ENCODE data around the gene PITX3. TPM values are rescaled to one million over a fixed set of nuclear protein-coding genes. Genes with fewer than 3 reads are reported as not detected.

Gene PITX3
- total and polyA plus RNA-seq, 11 donors = 0.18 to 9.5 (median 1.3) TPM

- intact Hi-C loops (cut with DNase I) = loop anchor here in 1 of 10 donors (5.0 kb wide), 1 partner anchor 162 kb away; the partner anchor contains the start of gene NFKB2
- TF ChIP-seq POLR2A (IDR thresholded peaks at IDR 0.05) (no peak), CTCF (IDR thresholded peaks at IDR 0.05) (no peak)
- H3K9me3 ChIP-seq = no peaks in the 10 kb centered on the region
- DNase-seq (no peak), ATAC-seq (no peak)
- peaks cover 1 to 25% (median 15%) of the 10 kb centered on the region in 12 donors for H3K4me1 ChIP-seq
- 76 to 89% (median 78%) methylated on average over 7 to 12 of the region's 12 CpGs for WGBS, 4 donors
- peaks cover 8 to 46% (median 21%) of the 10 kb centered on the region in 9 donors for H3K27me3 ChIP-seq
- no peak overlapping the region for H3K27ac ChIP-seq
- H3K36me3 ChIP-seq = no peaks in the 10 kb centered on the region
- H3K4me3 ChIP-seq = no peak overlapping the region
Measured at GRCh38 chr10:102234888-102235597, 6.3 kb downstream of the PITX3 start.

- intact Hi-C loops (cut with DNase I) = loop anchor here in 1 of 10 donors (5.0 kb wide), 1 partner anchor 163 kb away; the partner anchor contains the start of gene NFKB2
- Histone ChIP-seq H3K4me1 (peaks cover 4 to 28% (median 19%) of the 10 kb centered on the region in 12 donors), H3K9me3 (no peaks in the 10 kb centered on the region), H3K27ac (no peak overlapping the region), H3K4me3 (no peak overlapping the region), H3K27me3 (peaks cover 8 to 40% (median 22%) of the 10 kb centered on the region in 9 donors), H3K36me3 (no peaks in the 10 kb centered on the region)
- 64 to 90% (median 85%) methylated on average over 1 of the region's 1 CpG for WGBS, 4 donors
- ATAC-seq = no peak
- no peak for TF ChIP-seq POLR2A (IDR thresholded peaks at IDR 0.05)
- TF ChIP-seq CTCF (IDR thresholded peaks at IDR 0.05) = no peak
- no peak for DNase-seq
Measured at GRCh38 chr10:102233997-102234396, 7.3 kb downstream of the PITX3 start.

- Histone ChIP-seq H3K9me3 (no peaks in the 10 kb centered on the region), H3K27me3 (peaks cover 8 to 40% (median 22%) of the 10 kb centered on the region in 9 donors), H3K36me3 (no peaks in the 10 kb centered on the region), H3K4me1 (peaks cover 4 to 33% (median 20%) of the 10 kb centered on the region in 12 donors), H3K27ac (no peak overlapping the region), H3K4me3 (peak overlapping the region; percentile 21 to 62 (median 48))
- 16 to 23% (median 18%) methylated on average over 62 to 76 of the region's 76 CpGs for WGBS, 4 donors
- ATAC-seq = peak in 3 of 4 donors; percentile 23 to 54 (median 43)
- intact Hi-C loops (cut with DNase I) = loop anchor here in 3 of 10 donors (2.0 to 5.0 kb wide), 2 partner anchors 121 to 166 kb away; partner anchors contain the start of gene NFKB2 (in 1 of the 3)
- peak; percentile 24 to 77 (median 48) for DNase-seq
- TF ChIP-seq POLR2A (IDR thresholded peaks at IDR 0.05) (no peak), CTCF (IDR thresholded peaks at IDR 0.05) (peak; percentile 45 to 75 (median 64))
Measured at GRCh38 chr10:102231357-102232318, 9.7 kb downstream of the PITX3 start.
